ENCODE measurements around the gene A4GALT. TPM values are rescaled to one million over a fixed set of nuclear protein-coding genes. Genes with fewer than 3 reads are reported as not detected.

The A4GALT gene
- total RNA-seq, 1 experiment from 2014 or later: 6.9 TPM

- no peaks in the 10 kb centered on the region for H3K36me3 ChIP-seq (ENCODE audit: control insufficient read depth, insufficient read depth, low read length)
- no peak for ATAC-seq
- in situ Hi-C loops (cut with HindIII; ENCODE audit: low pct_unique_long_range_greater_than_20kb, low sequenced_read_pairs): no loop called here
- TF ChIP-seq, protein P1, sequence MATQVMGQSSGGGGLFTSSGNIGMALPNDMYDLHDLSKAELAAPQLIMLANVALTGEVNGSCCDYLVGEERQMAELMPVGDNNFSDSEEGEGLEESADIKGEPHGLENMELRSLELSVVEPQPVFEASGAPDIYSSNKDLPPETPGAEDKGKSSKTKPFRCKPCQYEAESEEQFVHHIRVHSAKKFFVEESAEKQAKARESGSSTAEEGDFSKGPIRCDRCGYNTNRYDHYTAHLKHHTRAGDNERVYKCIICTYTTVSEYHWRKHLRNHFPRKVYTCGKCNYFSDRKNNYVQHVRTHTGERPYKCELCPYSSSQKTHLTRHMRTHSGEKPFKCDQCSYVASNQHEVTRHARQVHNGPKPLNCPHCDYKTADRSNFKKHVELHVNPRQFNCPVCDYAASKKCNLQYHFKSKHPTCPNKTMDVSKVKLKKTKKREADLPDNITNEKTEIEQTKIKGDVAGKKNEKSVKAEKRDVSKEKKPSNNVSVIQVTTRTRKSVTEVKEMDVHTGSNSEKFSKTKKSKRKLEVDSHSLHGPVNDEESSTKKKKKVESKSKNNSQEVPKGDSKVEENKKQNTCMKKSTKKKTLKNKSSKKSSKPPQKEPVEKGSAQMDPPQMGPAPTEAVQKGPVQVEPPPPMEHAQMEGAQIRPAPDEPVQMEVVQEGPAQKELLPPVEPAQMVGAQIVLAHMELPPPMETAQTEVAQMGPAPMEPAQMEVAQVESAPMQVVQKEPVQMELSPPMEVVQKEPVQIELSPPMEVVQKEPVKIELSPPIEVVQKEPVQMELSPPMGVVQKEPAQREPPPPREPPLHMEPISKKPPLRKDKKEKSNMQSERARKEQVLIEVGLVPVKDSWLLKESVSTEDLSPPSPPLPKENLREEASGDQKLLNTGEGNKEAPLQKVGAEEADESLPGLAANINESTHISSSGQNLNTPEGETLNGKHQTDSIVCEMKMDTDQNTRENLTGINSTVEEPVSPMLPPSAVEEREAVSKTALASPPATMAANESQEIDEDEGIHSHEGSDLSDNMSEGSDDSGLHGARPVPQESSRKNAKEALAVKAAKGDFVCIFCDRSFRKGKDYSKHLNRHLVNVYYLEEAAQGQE (IDR thresholded peaks at IDR 0.05; ENCODE audit: insufficient read depth in 1 of 2, low read depth in 2 of 2, low read length in 1 of 2): no peak
- intact Hi-C loops (cut with micrococcal nuclease; ENCODE audit: unreplicated experiment): no loop called here
- H3K9me3 ChIP-seq (ENCODE audit: control insufficient read depth, insufficient read depth, low read depth, low read length): no peaks in the 10 kb centered on the region
- no peak overlapping the region for H3K4me3 ChIP-seq (ENCODE audit: low read depth in 2 of 2, low read length in 2 of 2)
- peaks cover 3% of the 10 kb centered on the region for H3K4me1 ChIP-seq (ENCODE audit: control insufficient read depth, insufficient read depth, low read length)
- ChIA-PET POLR2A (no interaction called here), CTCF (interaction anchor here (0.5 kb wide), 1 partner anchor 52 kb away, joined by 4 read pairs; no protein-coding TSS in a partner anchor)
- BruUV-seq (replicated peaks): no TSS peak
- DNase-seq (ENCODE audit: low read depth, low spot score): no peak
- H3K27me3 ChIP-seq (ENCODE audit: control insufficient read depth, insufficient read depth, low read length): no peaks in the 10 kb centered on the region
- no peak overlapping the region for H3K27ac ChIP-seq (ENCODE audit: low read length)
These were observed 24.2 kb downstream of the A4GALT start for GRCh38 chr22:42696331-42696967.

- no TSS peak for BruUV-seq (replicated peaks)
- ATAC-seq: no peak
- Histone ChIP-seq H3K9me3 (ENCODE audit: control insufficient read depth, insufficient read depth, low read depth, low read length) (no peaks in the 10 kb centered on the region), H3K36me3 (ENCODE audit: control insufficient read depth, insufficient read depth, low read length) (no peaks in the 10 kb centered on the region), H3K27me3 (ENCODE audit: control insufficient read depth, insufficient read depth, low read length) (no peaks in the 10 kb centered on the region), H3K4me1 (ENCODE audit: control insufficient read depth, insufficient read depth, low read length) (peaks cover 3% of the 10 kb centered on the region), H3K4me3 (ENCODE audit: low read depth in 2 of 2, low read length in 2 of 2) (no peak overlapping the region), H3K27ac (ENCODE audit: low read length) (no peak overlapping the region)
- TF ChIP-seq POLR2AphosphoS5 (IDR thresholded peaks at IDR 0.05; ENCODE audit: low read depth, low read length): no peak
- no peak for TF ChIP-seq CTCF (IDR thresholded peaks at IDR 0.05)
- TF ChIP-seq TCF7L2 (IDR thresholded peaks at IDR 0.05; ENCODE audit: low read depth, low read length): no peak
- no peak for TF ChIP-seq SIN3A (IDR thresholded peaks at IDR 0.05; ENCODE audit: borderline replicate concordance, insufficient read depth, low read depth, low read length)
- TF ChIP-seq, protein P1 (IDR thresholded peaks at IDR 0.05; ENCODE audit: insufficient read depth in 1 of 2, low read depth in 2 of 2, low read length in 1 of 2): no peak
- DNase-seq (ENCODE audit: low read depth, low spot score): no peak
- ChIA-PET CTCF (no interaction called here), POLR2A (no interaction called here)
- intact Hi-C loops (cut with micrococcal nuclease; ENCODE audit: unreplicated experiment): no loop called here
- in situ Hi-C loops (cut with HindIII; ENCODE audit: low pct_unique_long_range_greater_than_20kb, low sequenced_read_pairs): no loop called here
These were observed 25.4 kb downstream of the A4GALT start for GRCh38 chr22:42695294-42695693.
